A673 (cell line): ENCODE measurements around the gene SUV39H1.

ENCODE experiments used
- EZH2 ChIP-seq: fragments of 200-600 bp; sonication (generic); IDR thresholded peaks from 2 replicates; pipeline ENCODE4 v1.6.1; 2017; ENCODE audit warnings: borderline replicate concordance, low read depth, mild to moderate bottlenecking, mixed read lengths, antibody characterized with exemption, low read length; ENCODE audit not compliant: poor library complexity, severe bottlenecking
- TF ChIP-seq, protein P1 (sequence below): fragments of 300-800, 200-600 bp; sonication (generic); conservative IDR thresholded peaks from 2 replicates; pipeline ENCODE4 v1.5.1; 2017; ENCODE audit warnings: low read depth, mild to moderate bottlenecking, antibody characterized with exemption, low read length, moderate library complexity, mixed read lengths

DNA sequence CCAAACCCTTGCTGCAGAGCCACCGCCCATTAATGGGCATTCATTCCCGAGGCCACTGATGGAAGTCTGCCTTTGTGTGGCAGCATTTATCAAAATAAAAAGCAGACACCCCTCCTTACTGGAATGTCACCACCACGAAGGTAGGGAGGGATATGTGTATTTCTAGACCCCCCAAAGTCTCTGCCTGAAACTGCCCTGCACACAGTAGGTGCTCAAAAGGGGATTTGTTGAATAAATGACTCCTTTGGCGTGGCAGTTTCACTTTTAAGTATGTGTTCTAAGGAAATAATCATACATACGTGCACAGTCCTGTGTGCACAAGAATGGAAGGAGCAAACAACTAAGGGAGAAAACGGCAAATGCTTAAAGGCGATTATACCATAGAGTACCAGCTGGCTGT lies 41.4 kb downstream of the SUV39H1 start:
- TF ChIP-seq, protein P1, sequence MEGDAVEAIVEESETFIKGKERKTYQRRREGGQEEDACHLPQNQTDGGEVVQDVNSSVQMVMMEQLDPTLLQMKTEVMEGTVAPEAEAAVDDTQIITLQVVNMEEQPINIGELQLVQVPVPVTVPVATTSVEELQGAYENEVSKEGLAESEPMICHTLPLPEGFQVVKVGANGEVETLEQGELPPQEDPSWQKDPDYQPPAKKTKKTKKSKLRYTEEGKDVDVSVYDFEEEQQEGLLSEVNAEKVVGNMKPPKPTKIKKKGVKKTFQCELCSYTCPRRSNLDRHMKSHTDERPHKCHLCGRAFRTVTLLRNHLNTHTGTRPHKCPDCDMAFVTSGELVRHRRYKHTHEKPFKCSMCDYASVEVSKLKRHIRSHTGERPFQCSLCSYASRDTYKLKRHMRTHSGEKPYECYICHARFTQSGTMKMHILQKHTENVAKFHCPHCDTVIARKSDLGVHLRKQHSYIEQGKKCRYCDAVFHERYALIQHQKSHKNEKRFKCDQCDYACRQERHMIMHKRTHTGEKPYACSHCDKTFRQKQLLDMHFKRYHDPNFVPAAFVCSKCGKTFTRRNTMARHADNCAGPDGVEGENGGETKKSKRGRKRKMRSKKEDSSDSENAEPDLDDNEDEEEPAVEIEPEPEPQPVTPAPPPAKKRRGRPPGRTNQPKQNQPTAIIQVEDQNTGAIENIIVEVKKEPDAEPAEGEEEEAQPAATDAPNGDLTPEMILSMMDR: no peak
- no peak for TF ChIP-seq EZH2
